GM18508 (cell line): Measurements from ENCODE around the gene NECAP2.

Source experiments
- ATAC-seq: cut with Tn5 transposase; IDR thresholded peaks from one replicate; pipeline ENCODE4 v1.9.1; 2021; ENCODE audit warnings: moderate number of reproducible peaks; ENCODE audit not compliant: insufficient read depth, unreplicated experiment

The NECAP2 gene

DNA sequence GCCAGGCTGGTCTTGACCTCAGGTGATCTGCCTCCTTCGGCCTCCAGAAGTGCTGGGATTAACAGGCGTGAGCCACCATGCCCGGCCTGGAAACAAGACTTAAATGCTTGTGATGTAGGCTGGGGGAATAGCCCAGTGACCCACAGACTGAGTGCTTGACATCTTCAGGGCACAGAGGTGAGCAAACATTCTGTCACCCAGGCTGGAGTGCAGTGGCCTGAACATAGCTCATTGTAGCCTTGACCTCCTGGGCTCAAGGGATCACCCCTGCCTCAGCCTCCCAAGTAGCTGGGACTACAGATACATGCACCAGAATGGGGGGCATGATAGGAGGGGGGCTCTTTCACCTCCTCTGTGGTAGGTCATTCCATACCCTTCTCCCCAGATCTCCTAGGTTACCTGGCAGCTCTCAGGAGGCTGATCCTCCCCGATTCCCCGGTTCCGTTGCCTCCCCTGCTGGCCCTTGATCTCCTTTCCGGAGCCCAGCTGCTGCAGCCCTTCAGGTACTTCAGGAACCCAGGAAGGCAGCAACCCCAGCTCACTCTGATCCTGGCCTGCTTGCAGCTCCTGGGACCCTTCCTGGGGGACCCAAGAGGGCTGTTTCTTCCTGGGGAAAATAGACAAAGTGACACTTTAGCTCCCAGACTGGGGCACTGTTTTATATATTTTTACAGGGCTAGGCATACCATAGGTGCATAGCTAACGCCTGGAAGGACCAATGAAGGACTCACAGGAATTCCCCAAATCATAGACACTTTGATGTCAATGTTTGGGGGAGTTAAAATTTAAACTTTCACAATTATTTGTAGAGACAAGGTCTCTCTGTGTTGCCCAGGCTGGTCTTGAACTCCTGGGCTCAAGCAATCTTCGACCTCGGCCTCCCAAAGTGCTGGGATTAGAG lies 15.1 kb upstream of the NECAP2 start:
- ATAC-seq = no peak

DNA sequence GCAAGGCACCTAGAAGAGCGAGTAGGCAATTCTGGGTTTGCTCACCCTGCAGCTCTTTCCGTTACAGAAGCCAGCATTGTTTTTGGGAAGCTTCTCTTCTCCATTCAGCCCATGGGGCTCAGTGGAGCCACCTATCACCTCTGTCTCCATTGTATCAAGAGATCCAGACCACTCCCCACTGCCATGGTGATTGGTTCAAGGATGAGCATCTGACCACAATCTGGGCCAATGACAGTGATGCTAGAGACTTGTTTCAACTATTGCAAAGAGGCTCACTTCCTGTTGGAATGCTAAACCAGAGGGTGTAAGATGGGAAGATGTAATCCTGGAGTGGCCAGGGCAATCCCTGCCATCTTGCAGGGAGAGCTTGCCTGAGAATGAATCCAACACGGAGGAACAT lies 9.9 kb upstream of the NECAP2 start:
- no peak for ATAC-seq

DNA sequence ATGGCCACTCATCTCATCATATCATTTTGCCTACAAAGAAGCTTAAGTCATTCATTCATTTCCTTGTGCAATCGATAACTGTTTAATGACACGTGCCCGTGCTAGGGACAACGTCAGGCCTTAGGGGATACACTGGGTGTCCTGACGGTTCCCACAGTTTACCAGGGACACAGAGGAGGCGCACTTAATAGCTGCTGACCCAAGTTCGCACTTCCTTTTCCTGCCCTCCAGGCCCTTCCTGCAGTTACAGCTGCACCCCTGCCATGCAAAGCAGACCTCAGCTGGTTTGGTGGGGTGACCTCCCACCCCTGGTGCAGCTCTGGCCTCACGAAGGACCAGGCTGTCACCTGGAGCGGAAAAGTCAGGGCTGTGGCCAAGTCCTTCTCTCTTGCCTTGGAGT lies 7.5 kb upstream of the NECAP2 start:
- no peak for ATAC-seq

DNA sequence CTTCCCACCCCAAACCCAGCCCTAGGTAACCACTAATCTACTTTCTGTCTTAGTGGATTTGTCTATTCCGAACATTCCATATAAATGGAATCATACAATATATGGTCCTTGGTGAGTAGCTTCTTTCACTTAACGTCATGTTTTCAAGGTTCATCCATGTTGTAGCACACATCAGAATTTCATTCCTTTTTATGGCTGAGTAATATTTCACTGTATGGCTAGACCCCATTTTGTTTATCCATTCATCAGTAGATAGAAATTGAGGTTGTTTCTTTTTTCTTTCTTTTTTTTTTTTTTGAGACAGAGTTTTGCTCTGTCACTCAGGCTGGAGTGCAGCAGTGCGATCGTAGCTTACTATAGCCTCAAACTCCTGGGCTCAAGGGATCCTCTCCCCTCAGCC lies 6.5 kb upstream of the NECAP2 start:
- ATAC-seq = no peak

DNA sequence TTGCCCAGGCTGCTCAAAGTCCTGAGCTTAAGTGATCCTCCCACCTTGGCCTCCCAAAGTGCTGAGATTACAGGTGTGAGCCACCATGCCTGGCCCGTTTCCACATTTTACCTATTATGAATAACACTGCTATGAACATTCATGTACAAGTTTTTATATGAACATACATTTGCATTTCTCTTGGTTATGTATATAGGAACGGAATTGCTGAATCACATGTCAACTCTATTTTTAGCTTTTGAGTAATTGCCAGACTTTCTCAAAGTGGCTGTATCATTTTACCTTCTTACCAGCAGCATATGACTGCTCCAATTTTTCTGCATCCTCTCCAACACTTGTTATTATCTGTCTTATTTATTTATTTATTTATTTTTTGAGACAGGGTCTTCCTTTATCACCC lies 6.0 kb upstream of the NECAP2 start:
- ATAC-seq = no peak

DNA sequence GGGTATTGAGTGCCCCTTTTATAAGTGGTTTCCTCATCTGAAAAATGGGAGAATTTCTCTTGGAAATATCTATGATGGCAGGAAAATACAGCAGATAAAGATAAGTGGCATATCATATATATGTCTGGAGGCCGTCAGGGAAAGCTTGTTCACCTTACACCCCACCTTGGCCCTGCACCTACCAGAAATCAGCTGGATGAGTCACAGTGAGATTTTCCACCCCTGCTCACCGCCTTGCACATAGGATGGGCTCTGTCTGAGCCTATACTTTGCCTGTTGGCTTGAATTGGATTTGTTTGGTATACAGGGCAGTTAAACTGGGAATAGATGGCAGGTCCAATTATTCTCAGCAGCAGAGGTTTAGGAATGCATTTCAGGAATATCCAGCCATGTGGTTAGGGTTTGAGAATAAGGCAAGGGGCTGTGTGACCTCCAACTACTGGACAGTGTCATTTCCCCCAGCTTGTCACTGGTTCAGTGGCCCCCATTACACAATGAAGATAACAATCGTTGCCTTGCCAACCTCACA lies 3.5 kb upstream of the NECAP2 start, which contains the start of gene SPATA21:
TSS of gene SPATA21 (minus strand) at position 479 of the 529 bp plus-strand sequence. CDS start 6,053 bp downstream, outside the sequence.
- no peak for ATAC-seq

DNA sequence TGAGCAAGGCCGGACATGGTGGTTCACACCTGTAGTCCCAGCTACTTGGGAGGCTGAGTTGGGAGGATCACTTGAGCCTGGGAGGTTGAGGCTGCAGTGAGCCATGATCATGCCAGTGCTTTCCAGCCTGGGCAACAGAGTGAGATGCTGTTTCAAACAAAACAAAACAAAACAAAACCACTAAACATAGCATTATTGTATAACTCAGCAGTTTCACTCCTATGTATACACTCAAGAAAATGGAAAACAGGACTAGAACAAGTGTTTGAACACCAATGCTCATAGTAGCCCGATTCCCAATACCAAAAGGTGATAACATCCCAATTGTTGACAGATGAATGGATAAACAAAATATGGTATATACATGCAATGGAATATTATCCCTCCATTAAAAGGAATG lies 2.0 kb upstream of the NECAP2 start:
- no peak for ATAC-seq

DNA sequence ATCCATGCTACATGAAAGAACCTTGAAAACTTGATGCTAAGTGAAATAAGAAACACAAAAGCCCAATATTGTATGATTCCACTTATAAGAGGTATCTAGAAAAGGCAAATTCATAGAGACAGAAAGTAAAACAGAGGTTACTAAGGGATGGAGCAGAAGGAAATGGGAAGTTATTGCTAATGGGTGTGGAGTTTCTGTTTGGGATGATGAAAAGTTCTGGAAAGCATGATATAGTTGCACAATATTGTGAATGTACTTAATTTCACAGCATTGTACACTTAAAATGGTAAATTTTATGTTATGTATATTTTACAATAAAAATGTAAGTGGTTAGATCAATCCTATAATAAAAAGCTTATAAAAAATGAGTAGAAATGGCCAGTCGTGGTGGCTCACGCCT lies 1.6 kb upstream of the NECAP2 start:
- ATAC-seq = no peak

DNA sequence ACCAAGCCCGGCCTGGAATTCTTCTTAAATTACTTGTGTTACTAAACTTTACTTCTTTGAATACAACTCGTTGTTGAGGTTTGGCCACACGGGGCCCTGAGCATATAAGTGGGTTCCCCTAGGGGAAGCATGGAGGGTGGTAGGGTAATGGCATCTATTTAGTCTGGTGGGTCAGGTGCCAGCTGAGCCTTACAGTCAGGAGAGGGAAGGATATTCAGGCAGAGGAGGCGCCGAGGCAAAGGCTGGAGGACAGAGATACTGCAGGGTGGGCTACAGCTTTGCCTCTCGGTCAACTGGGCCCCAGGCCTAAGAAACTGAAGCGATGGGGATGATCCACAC lies 424 bp upstream of the NECAP2 start:
- ATAC-seq = no peak

DNA sequence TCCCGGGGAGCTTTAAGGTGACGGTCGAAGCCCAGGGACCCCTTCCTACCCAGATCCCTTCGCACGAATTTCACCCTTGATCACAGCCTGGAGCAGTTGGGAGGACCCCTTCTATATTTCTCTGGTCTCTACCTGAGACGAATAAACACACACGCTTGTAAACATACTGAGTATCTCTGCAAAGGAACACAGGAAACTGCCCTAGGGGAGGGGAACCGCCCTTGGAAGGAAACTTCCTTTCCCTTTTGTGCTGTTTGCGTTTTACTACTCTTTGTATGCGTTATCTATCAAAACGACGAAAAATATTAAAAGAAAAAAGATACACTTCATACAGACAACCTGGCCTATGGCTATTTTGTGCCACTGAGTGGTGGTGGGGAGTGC lies 750 bp downstream of the NECAP2 start:
- ATAC-seq = no peak

DNA sequence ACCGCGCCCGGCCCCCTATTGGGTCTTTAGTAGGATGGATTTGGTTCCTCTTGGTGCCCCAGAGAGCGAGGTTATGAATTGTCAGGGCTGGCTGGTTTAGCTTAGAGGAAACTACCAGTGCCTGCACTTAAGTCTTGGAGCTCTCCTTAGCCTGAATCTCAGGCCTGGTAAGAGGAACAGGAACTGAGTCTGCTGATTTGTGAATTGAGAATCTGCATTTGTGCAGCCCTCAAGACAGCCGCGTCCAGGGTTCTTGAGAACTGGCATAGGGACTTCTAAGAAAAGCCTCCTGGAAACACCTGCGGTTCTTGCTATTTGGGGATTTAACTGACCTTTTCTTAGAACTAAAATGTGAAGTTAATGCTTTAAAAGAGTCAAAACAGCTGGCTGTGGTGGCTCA lies 1.7 kb downstream of the NECAP2 start:
- ATAC-seq = no peak

DNA sequence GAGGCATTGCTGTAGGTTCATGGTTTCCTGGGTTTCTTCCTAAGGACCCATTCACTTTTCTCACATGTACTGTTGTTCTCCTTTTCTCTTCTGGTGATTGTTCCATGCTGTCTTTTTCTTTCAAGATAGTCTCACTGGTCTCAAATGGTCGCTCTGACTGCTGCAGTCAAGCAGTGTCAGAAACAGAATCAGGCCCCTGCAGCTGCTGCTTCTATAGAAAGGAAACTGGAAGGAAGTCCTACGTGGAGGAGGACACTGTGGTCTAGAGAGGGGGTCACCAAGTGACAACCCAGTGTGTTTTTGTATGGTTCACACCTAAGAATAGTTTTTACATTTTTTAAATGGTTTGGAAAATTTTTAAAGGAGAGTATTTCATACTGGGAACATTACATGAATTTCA lies 2.4 kb downstream of the NECAP2 start:
- ATAC-seq = no peak

DNA sequence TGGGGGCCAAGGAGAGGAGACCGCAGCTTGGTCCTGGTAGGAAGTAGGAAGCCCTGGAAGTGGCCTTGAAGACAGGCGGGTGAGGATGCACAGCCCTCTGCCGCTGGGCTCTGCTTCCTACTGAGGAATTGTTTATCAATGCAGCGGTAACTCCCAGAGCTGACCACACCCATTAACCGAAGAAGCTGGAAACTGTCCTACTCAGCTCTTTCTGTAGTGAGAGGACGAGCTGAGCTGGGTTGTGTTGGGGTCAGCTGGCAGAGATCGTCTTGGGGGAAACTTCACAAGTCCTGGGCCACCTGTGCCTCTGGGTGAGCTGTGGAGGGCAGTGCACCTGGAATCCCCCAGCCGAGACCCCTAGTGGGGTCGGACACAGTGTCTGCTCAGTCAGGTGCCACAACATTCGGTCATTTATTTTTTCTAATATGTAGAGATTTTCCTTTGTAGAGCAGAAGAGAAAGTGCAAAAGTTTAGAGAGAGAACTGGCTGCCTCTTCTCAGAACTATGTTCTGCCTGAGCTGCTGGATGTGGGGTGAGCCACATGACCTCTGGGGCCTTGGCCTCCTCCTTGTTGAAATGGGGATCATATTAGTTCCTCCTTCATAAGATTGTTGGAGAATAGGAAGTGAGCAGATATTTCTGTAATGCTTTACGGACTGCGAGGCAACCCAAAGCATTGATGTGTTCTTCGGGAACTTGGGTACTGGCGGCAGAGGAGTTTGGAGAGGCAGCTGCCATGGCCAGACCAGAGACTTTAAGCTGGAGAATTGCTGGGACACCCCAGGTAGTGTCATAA lies 3.6 kb downstream of the NECAP2 start:
- ATAC-seq = no peak

DNA sequence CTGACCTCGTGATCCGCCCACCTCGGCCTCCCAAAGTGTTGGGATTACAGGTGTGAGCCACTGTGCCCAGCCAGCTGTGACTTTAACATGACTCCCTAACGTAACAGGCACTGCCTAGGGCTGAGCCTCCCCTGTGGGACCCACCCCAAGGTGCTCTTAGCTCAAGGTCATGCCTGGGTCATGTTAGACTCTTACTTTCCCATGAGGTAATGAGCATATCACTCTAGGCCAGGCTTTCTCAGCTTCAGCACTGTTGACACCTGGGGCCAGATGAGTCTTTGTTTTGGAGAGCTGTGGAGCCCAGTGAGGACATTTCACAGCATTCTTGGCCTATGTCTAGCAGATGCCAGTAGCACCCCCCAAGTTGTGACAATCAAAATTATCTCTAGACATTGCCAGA lies 4.5 kb downstream of the NECAP2 start:
- no peak for ATAC-seq

DNA sequence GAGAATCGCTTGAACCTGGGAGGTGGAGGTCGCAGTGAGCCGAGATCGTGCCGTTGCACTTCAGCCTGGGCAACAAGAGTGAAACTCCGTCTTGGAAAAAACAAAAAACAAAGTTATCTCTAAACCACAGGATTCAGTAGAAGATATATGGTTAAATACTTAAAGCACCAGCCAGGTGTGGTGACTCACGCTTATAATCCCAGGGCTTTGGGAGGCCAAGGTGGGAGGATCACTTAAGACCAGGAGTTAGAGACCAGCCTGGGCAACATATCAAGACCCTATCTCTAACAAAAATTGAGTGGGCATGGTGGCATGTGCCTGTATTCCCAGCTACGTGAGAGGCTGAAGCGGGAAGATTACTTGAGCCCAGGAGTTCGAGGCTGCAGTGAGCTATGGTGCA lies 5.6 kb downstream of the NECAP2 start:
- ATAC-seq = no peak

DNA sequence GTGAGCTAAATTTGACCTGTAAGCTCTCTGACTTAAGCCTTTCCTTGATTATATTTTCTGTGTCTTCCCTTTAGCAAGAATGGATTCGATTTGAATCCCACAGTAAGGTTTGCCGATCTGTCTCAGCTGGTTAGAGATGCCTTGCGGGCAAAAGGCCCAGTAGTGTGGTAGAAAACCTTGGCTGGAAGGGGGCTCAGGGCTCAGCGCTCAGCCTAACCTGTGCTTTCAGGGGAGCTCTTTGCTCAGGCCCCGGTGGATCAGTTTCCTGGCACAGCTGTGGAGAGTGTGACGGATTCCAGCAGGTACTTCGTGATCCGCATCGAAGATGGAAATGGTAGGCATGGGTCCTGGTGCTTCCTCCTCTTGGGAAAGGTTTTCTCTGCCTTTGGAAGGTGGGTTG lies 7.1 kb downstream of the NECAP2 start:
- no peak for ATAC-seq

DNA sequence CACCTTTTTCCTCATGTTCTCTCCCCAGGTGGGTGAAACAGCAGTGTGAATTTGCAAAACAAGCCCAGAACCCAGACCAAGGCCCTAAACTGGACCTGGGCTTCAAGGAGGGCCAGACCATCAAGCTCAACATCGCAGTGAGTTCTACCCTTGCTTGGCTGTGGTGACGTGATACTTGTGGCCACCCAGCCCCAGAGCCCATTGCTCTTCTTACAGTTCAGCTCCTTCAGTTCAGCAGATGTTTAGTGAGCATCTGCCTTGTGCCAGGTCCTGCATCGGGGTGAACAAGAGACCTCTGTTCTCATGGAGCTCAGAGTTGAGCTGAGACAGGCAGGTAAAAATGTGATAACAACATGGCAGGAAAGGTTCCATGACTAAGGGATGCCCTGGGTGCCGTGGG lies 8.5 kb downstream of the NECAP2 start:
- no peak for ATAC-seq

DNA sequence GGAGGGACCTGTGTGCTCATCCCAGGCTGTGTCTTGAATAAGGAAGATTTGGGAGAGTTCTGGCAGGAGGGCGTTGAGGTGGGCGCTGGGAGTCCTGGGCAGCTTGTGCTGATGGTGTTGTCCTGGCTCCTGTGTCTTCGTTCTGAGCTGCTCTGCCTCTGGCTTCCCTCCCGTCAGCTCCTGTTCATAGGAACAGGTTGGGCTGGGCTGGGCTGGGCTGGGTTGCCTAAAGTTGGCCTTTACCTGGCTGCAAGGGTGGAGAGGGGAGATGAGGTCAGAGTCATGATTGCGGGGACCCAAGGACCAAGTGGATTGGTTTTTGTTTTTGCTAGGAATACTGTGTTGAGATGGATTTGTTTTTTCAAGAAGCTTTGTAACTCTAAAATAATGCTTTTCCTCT lies 9.1 kb downstream of the NECAP2 start:
- ATAC-seq = no peak

DNA sequence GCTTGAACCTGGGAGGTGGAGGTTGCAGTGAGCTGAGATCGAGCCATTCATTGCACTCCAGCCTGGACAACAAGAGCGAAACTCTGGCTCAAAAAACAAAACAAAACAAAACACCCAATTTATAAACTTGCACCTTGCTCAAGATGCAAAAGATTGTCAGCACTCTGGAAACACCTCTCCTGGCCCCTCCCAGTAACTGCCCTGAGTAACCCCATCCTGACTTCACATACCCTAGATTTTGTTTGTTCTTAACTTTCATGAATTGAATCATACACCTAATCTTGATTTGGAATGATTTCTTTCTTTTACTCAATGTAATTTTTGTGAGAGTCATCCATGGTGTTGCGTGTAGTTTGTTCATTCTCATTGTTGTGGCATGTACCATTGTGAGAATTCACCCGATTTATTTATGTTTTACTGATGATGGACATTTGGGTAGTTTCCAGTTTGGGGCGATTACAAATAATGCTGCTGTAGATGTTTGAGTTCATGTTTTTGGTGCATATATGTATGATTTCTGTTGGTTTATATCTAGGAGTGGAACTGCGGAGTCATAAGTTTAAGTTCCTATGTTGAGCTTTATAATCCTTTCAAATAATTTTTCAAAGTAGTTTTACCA lies 10.4 kb downstream of the NECAP2 start:
- no peak for ATAC-seq

DNA sequence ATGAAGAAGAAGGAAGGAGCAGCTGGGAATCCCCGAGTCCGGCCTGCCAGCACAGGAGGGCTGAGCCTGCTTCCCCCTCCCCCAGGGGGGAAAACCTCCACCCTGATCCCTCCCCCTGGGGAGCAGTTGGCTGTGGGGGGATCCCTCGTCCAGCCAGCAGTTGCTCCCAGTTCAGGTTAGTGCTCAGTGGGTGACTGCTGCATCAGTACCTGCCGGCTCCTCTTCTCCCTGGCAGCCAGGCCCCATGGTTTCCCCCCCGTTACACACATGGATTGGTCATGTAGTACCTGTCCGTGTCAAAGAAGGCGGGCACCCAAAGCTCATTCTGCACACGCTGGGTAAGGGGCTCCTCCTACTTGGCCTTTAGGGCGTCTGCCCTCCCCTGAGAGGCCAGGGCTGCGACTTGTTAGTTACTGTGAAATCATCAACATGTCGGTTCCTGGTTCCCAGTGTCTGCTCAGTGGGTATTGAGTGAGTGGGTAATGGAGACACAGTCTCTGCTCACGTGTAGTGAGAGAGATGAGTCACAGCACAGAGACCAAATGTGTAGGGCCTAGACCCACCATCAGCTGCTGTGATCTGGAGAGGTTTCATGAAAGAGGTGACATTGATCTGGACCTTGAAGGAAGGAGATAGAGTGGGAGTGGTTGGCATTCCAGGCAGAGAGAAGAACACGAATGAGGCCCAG lies 11.5 kb downstream of the NECAP2 start:
- ATAC-seq = no peak
